Loucy (cell line): ENCODE measurements around the gene ITSN2.

Experiments
- H2AFZ ChIP-seq: fragments of 200-600 bp; sonication (generic); 2 replicates; pipeline ENCODE4 v1.6.0; 2016; ENCODE audit warnings: antibody characterized with exemption, mild to moderate bottlenecking, low read length, moderate library complexity
- H3F3A ChIP-seq: fragments of 200-600 bp; 2 replicates; pipeline ENCODE4 v1.6.0; 2016; ENCODE audit warnings: antibody characterized with exemption, low read depth, mild to moderate bottlenecking
- H3K27me3 ChIP-seq: fragments of 200-600 bp; sonication (generic); 2 replicates; pipeline ENCODE4 v1.6.1; 2014; ENCODE audit warnings: low read length, mild to moderate bottlenecking; ENCODE audit not compliant: insufficient read depth, poor library complexity, severe bottlenecking
- H3K36me3 ChIP-seq: fragments of 200-600 bp; sonication (generic); 2 replicates; pipeline ENCODE4 v1.6.1; 2016; ENCODE audit warnings: low read length; ENCODE audit not compliant: insufficient read depth
- H3K4me1 ChIP-seq: fragments of 200-600 bp; sonication (generic); 2 replicates; pipeline ENCODE4 v1.5.1; 2014; ENCODE audit warnings: low read length, mild to moderate bottlenecking; ENCODE audit not compliant: insufficient read depth, poor library complexity, severe bottlenecking
- H3K4me2 ChIP-seq: fragments of 200-600 bp; sonication (generic); 2 replicates; pipeline ENCODE4 v1.6.0; 2014; ENCODE audit warnings: antibody characterized with exemption, low read length, low read depth, mild to moderate bottlenecking; ENCODE audit not compliant: poor library complexity, severe bottlenecking
- H3K4me3 ChIP-seq: fragments of 200-600 bp; sonication (generic); 2 replicates; pipeline ENCODE4 v1.5.1; 2014; ENCODE audit warnings: low read length, mild to moderate bottlenecking, mixed read lengths; ENCODE audit not compliant: poor library complexity, severe bottlenecking
- H3K79me2 ChIP-seq: fragments of 200-600 bp; sonication (generic); 2 replicates; pipeline ENCODE4 v1.6.1; 2014; ENCODE audit warnings: low read length; ENCODE audit not compliant: insufficient read depth
- H3K9ac ChIP-seq: fragments of 200-600 bp; sonication (generic); 2 replicates; pipeline ENCODE4 v1.6.0; 2014; ENCODE audit warnings: mild to moderate bottlenecking, low read depth, low read length, moderate library complexity; ENCODE audit not compliant: poor library complexity, severe bottlenecking
- H3K9me2 ChIP-seq: fragments of 200-600 bp; sonication (generic); replicated peaks from 2 replicates; pipeline ENCODE4 v1.6.1; 2016; ENCODE audit warnings: low read depth, low read length, mixed read lengths
- H3K9me3 ChIP-seq: fragments of 200-600 bp; sonication (generic); 2 replicates; pipeline ENCODE4 v1.6.1; 2014; ENCODE audit warnings: mild to moderate bottlenecking, antibody characterized with exemption, low read length, low read depth; ENCODE audit not compliant: insufficient read depth
- H4K20me1 ChIP-seq: fragments of 200-600 bp; sonication (generic); 2 replicates; pipeline ENCODE4 v1.6.0; 2014; ENCODE audit warnings: antibody characterized with exemption, low read length, mild to moderate bottlenecking; ENCODE audit not compliant: insufficient read depth, poor library complexity, severe bottlenecking
- EZH2phosphoT487 ChIP-seq: fragments of 200-600 bp; IDR thresholded peaks from 2 replicates; pipeline ENCODE4 v1.6.1; 2018; ENCODE audit warnings: antibody characterized with exemption, mild to moderate bottlenecking, moderate library complexity, borderline replicate concordance
- TF ChIP-seq, protein P1 (sequence below): fragments of 200-600 bp; sonication (generic); conservative IDR thresholded peaks from 2 replicates; pipeline ENCODE4 v1.5.1; 2014; ENCODE audit warnings: mild to moderate bottlenecking, antibody characterized with exemption, low read length

The ITSN2 gene

DNA sequence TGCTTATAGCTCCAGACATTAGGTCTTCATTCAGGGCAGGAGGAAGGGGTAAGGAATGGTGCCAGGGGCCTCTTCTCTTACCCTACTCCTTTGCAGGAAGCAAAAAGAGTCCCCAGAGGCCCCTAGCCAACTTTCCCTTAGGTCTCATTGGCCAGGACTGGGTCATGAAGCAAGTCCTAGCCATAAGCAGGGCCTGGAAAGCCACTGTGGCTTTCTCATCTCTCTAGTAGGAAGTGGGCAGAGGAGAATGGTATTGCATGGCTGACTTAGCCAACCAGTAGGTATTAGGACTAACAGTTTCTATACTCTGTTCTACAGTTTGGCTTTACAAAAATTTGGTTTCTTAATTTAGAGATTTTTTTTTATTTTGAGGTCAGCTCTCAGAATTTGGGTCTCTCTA is 180.7 kb downstream of the ITSN2 start:
- peak overlapping the region; percentile 0 for H3K4me3 ChIP-seq

DNA sequence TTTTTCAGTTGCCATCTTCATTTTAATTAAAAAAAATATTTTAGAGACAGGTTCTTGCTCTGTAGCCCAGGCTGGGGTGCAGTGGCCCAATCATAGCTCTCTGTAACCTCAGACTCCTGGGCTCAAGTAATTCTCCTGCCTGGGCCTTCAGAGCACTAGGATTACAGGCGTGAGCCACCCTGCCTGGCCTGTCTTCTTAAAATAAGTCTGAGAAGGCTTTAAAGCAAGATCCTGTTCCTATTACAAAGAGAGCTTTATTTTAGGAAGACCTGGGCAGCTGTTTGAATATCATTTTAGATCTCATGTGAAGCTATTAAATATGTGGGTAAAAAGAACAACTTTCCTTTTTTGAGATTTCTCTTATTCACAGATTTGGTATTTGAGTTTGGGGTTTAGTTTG is 184.0 kb downstream of the ITSN2 start:
- H3K9ac ChIP-seq: no peak overlapping the region
- no peak overlapping the region for H3K4me3 ChIP-seq
- no peaks in the 10 kb centered on the region for H3K36me3 ChIP-seq
- no peaks in the 10 kb centered on the region for H3K27me3 ChIP-seq
- no peaks in the 10 kb centered on the region for H3K79me2 ChIP-seq
- peaks cover 15% of the 10 kb centered on the region for H3K4me1 ChIP-seq
- no peaks in the 10 kb centered on the region for H4K20me1 ChIP-seq
- H3K4me2 ChIP-seq: no peak overlapping the region
- H3K9me3 ChIP-seq: no peaks in the 10 kb centered on the region
- H3K9me2 ChIP-seq: no peaks in the 10 kb centered on the region
- H3F3A ChIP-seq: no peaks in the 10 kb centered on the region
- no peak for TF ChIP-seq EZH2phosphoT487
- TF ChIP-seq, protein P1, sequence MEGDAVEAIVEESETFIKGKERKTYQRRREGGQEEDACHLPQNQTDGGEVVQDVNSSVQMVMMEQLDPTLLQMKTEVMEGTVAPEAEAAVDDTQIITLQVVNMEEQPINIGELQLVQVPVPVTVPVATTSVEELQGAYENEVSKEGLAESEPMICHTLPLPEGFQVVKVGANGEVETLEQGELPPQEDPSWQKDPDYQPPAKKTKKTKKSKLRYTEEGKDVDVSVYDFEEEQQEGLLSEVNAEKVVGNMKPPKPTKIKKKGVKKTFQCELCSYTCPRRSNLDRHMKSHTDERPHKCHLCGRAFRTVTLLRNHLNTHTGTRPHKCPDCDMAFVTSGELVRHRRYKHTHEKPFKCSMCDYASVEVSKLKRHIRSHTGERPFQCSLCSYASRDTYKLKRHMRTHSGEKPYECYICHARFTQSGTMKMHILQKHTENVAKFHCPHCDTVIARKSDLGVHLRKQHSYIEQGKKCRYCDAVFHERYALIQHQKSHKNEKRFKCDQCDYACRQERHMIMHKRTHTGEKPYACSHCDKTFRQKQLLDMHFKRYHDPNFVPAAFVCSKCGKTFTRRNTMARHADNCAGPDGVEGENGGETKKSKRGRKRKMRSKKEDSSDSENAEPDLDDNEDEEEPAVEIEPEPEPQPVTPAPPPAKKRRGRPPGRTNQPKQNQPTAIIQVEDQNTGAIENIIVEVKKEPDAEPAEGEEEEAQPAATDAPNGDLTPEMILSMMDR: no peak
- no peak overlapping the region for H2AFZ ChIP-seq

More for the DNA sequence above, 180.7 kb downstream of the ITSN2 start:
- H2AFZ ChIP-seq: peak overlapping the region; percentile 58; the same call in 1 of the 2 replicates
- H3K9ac ChIP-seq: no peak overlapping the region
- H3K27me3 ChIP-seq: no peaks in the 10 kb centered on the region
- H3K79me2 ChIP-seq: no peaks in the 10 kb centered on the region
- no peaks in the 10 kb centered on the region for H3K36me3 ChIP-seq
- TF ChIP-seq, protein P1: no peak
- TF ChIP-seq EZH2phosphoT487: no peak
- no peaks in the 10 kb centered on the region for H3K9me2 ChIP-seq
- no peaks in the 10 kb centered on the region for H4K20me1 ChIP-seq
- peak overlapping the region; percentile 26 for H3K4me2 ChIP-seq
- H3K4me1 ChIP-seq: peaks cover 15% of the 10 kb centered on the region
- no peaks in the 10 kb centered on the region for H3K9me3 ChIP-seq
- H3F3A ChIP-seq: no peaks in the 10 kb centered on the region

DNA sequence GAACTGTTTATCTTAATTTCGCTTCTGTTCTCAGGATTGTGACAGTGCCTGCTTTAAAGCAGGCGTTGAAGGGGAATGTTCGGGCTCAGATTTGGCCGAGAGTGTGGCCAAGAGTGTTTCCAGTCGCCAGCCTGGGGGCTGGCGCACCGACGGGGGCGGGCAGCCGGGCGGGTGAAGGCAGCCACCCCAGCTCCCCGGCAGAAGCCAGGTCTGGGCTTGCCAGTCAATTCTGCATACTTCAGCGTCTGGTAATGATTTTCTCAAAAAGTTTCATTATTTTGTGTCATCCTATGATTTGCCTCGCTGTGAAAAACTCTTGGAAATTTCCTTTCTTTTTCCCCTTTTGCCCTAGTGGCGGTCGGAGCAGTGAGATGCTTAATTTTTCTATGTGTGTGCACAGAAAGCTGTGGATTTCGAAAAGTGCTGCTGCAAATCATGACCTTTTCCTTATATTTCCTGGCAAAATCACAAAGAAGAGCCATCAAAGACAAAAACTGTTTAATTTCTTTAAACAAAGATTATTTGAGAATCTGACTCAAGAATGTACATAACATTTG is 184.6 kb downstream of the ITSN2 start:
- Histone ChIP-seq H3K4me3 (no peak overlapping the region), H3F3A (no peaks in the 10 kb centered on the region), H3K9me3 (no peaks in the 10 kb centered on the region), H3K79me2 (no peaks in the 10 kb centered on the region), H2AFZ (no peak overlapping the region), H3K27me3 (no peaks in the 10 kb centered on the region), H3K36me3 (no peaks in the 10 kb centered on the region), H4K20me1 (no peaks in the 10 kb centered on the region), H3K4me2 (no peak overlapping the region), H3K9me2 (no peaks in the 10 kb centered on the region), H3K9ac (no peak overlapping the region), H3K4me1 (peaks cover 15% of the 10 kb centered on the region)
- TF ChIP-seq, protein P1: no peak
- no peak for TF ChIP-seq EZH2phosphoT487
